Right cardiac atrium (tissue), 5 donors: ENCODE data around the gene GJD2. TPM values are rescaled to one million over a fixed set of nuclear protein-coding genes. Genes with fewer than 3 reads are reported as not detected.

Experiments
- ATAC-seq, 2 donors: fragments of 200-7000 bp; cut with Tn5 transposase; one replicate each; pipeline versions ENCODE4 v1.8.0 to v1.9.1; 2020; ENCODE audit warnings: moderate library complexity in 2 of 2, mild to moderate bottlenecking in 1 of 2
- DNase-seq, 3 donors: peaks; one replicate each; pipeline ENCODE4 v3.0.0-alpha.2; 2020
- H3K27ac ChIP-seq: one replicate; pipeline ENCODE4 v1.5.1; 2013; ENCODE audit warnings: mild to moderate bottlenecking, low read length, control low read depth, moderate library complexity
- H3K27me3 ChIP-seq: one replicate; pipeline ENCODE4 v1.6.1; 2013; ENCODE audit not compliant: control insufficient read depth, insufficient read depth
- H3K4me1 ChIP-seq: one replicate; pipeline ENCODE4 v1.6.1; 2013; ENCODE audit warnings: low read length; ENCODE audit not compliant: control insufficient read depth, insufficient read depth
- H3K4me3 ChIP-seq: one replicate; pipeline ENCODE4 v1.5.1; 2013; ENCODE audit warnings: low read length, control low read depth
- H3K9me3 ChIP-seq: one replicate; pipeline ENCODE4 v1.6.1; 2013; ENCODE audit warnings: low read length; ENCODE audit not compliant: control insufficient read depth
- WGBS: extraction: QIAGEN DNeasy Blood & Tissue Kit; methylation state at CpG from one replicate; pipeline ENCODE4 v1.1.7; 2013; 5-methylcytosine and 5-hydroxymethylcytosine counted together
- intact Hi-C, 4 donors: fragments of 100-400 bp; cut with DNase I; formaldehyde crosslinking; loops; one replicate each; pipeline versions ENCODE4 v1.11.0 to v1.14.0; 2022 to 2023
- long read RNA-seq, 4 donors: library from polyadenylated mRNA; unstranded; transcript quantifications; one replicate each; pipeline ENCODE4 v2.0.0, GENCODE V29; 2020 to 2021
- polyA plus RNA-seq: library from polyadenylated mRNA; stranded (reverse); fragments of 200-250 nt; gene quantifications from one replicate; pipeline ENCODE4 v1.2.3, GENCODE V29; 2013
- total RNA-seq, 4 donors: library from RNA; stranded (reverse); fragmentation: NEBNext Ultra II Directional; extraction: Animal tissue kit (Norgen Biotek cat#: 25700); gene quantifications; one replicate each; pipeline ENCODE4 v1.2.1, GENCODE V29; 2021
- donor health status: healthy with polysubstance abuse.
- donor health status: DM: no; HTN: yes; CAD: no.
- donor health status: DM: no; HTN: no; CAD: no.
- donor health status: DM: no; HTN: yes; CAD: no; lungs with severe emphysema.
- donor health status: DM: yes; HTN: yes; CAD: no.

The GJD2 gene
- total RNA-seq (10 to 100 TPM in 2 of 4 donors, 1 to 10 TPM in 2; 2.0 to 34.1 (median 14.0) TPM), polyA plus RNA-seq (7.4 TPM)
- long read RNA-seq, donor 1, partial matches to known transcripts: 0 of 1 reads
- long read RNA-seq, donor 1, other reads (novel, unspliced or antisense): 0 of 1 reads
- long read RNA-seq, donor 2: 0 reads
- long read RNA-seq, donor 3, partial matches to known transcripts: 0 of 4 reads
- long read RNA-seq, donor 3, other reads (novel, unspliced or antisense): 0 of 4 reads
- long read RNA-seq, donor 4, partial matches to known transcripts: 0 of 1 reads
- long read RNA-seq, donor 4, other reads (novel, unspliced or antisense): 1 of 1 reads

GRCh38 chr15:34754674-34755418 is at the start of gene GJD2:
GJD2 (minus strand) TSS chr15:34754998; CDS start chr15:34754488, 510 bp downstream.
- Histone ChIP-seq H3K9me3 (no peaks in the 10 kb centered on the region), H3K4me3 (peak within 1 kb of the TSS; percentile 26), H3K27me3 (no peaks in the 10 kb centered on the region), H3K4me1 (no peaks in the 10 kb centered on the region), H3K27ac (no peak within 1 kb of the TSS)
- ATAC-seq: peak; percentile 45 to 70
- peak in 2 of 3 donors; percentile 46 to 61 for DNase-seq
- intact Hi-C loops: no loop called here
- WGBS: under 1% methylated on average over 81 of the region's 81 CpGs

- Histone ChIP-seq H3K4me1 (peaks cover 7% of the 10 kb centered on the region), H3K9me3 (no peaks in the 10 kb centered on the region), H3K27ac (no peak overlapping the region), H3K4me3 (no peak overlapping the region), H3K27me3 (peaks cover 2% of the 10 kb centered on the region)
- 60% methylated on average over 2 of the region's 2 CpGs for WGBS
- DNase-seq: no peak
- ATAC-seq: no peak
- intact Hi-C loops: no loop called here
Observed at GRCh38 chr15:34804113-34804512, 49.3 kb upstream of the GJD2 start.

- DNase-seq: no peak
- no peak overlapping the region for H3K27ac ChIP-seq
- no peak for ATAC-seq
- H3K4me1 ChIP-seq: peaks cover 7% of the 10 kb centered on the region
- H3K9me3 ChIP-seq: no peaks in the 10 kb centered on the region
- H3K27me3 ChIP-seq: peaks cover 2% of the 10 kb centered on the region
- intact Hi-C loops: no loop called here
- 70% methylated on average over 7 of the region's 7 CpGs for WGBS
- H3K4me3 ChIP-seq: no peak overlapping the region
Observed at GRCh38 chr15:34802803-34803750, 48.3 kb upstream of the GJD2 start.

- 78% methylated on average over 1 of the region's 1 CpG for WGBS
- intact Hi-C loops: no loop called here
- H3K27me3 ChIP-seq: peaks cover 2% of the 10 kb centered on the region
Observed at GRCh38 chr15:34802371-34802770, 47.6 kb upstream of the GJD2 start.

GRCh38 chr15:34799149-34800101 is 44.6 kb upstream of the GJD2 start:
- Histone ChIP-seq H3K4me3 (no peak overlapping the region), H3K9me3 (no peaks in the 10 kb centered on the region), H3K4me1 (peaks cover 7% of the 10 kb centered on the region), H3K27me3 (peaks cover 2% of the 10 kb centered on the region), H3K27ac (peak overlapping the region; percentile 89)
- ATAC-seq (peak; percentile 20 to 49), DNase-seq (peak; percentile 73 to 92 (median 89))
- 19% methylated on average over 16 of the region's 16 CpGs for WGBS
- intact Hi-C loops: loop anchor here in 1 of 4 donors (10.0 kb wide), 1 partner anchor 105 kb away; no protein-coding TSS in a partner anchor

More at GRCh38 chr15:34802371-34802770, 47.6 kb upstream of the GJD2 start:
- Histone ChIP-seq H3K9me3 (no peaks in the 10 kb centered on the region), H3K4me1 (peaks cover 7% of the 10 kb centered on the region), H3K27ac (no peak overlapping the region), H3K4me3 (no peak overlapping the region)
- no peak for DNase-seq
- no peak for ATAC-seq

GRCh38 chr15:34796847-34797435 is 42.1 kb upstream of the GJD2 start:
- ATAC-seq (peak; percentile 39 to 42), DNase-seq (peak; percentile 15 to 55 (median 35))
- H3K27ac ChIP-seq: peak overlapping the region; percentile 92
- WGBS: 20% methylated on average over 5 of the region's 5 CpGs
- H3K4me1 ChIP-seq: peaks cover 7% of the 10 kb centered on the region
- no peak overlapping the region for H3K4me3 ChIP-seq
- intact Hi-C loops: loop anchor here in 1 of 4 donors (10.0 kb wide), 1 partner anchor 108 kb away; no protein-coding TSS in a partner anchor
- H3K27me3 ChIP-seq: no peaks in the 10 kb centered on the region
- H3K9me3 ChIP-seq: no peaks in the 10 kb centered on the region

- Histone ChIP-seq H3K4me1 (peaks cover 7% of the 10 kb centered on the region), H3K27me3 (no peaks in the 10 kb centered on the region), H3K27ac (peak within 1 kb of the TSS; percentile 96), H3K9me3 (no peaks in the 10 kb centered on the region), H3K4me3 (peak within 1 kb of the TSS; percentile 45)
- peak; percentile 59 to 67 for ATAC-seq
- WGBS: 6% methylated on average over 44 of the region's 44 CpGs
- intact Hi-C loops: loop anchor here in 1 of 4 donors (10.0 kb wide), 1 partner anchor 109 kb away; no protein-coding TSS in a partner anchor
- peak; percentile 66 to 88 (median 87) for DNase-seq
Observed at GRCh38 chr15:34795267-34796081, 40.7 kb upstream of the GJD2 start, which contains the start of gene ACTC1. ACTC1 (minus strand) TSS chr15:34795549; CDS start chr15:34794808, 741 bp downstream.

- peak in 2 of 3 donors; percentile 22 to 56 for DNase-seq
- peak overlapping the region; percentile 85 for H3K27ac ChIP-seq
- intact Hi-C loops: loop anchor here in 2 of 4 donors (5.0 to 10.0 kb wide), 2 partner anchors 72 to 110 kb away; no protein-coding TSS in a partner anchor
- 18% methylated on average over 33 of the region's 33 CpGs for WGBS
- H3K27me3 ChIP-seq: no peaks in the 10 kb centered on the region
- H3K9me3 ChIP-seq: no peaks in the 10 kb centered on the region
- peaks cover 4% of the 10 kb centered on the region for H3K4me1 ChIP-seq
- ATAC-seq: no peak
- H3K4me3 ChIP-seq: peak overlapping the region; percentile 45
Observed at GRCh38 chr15:34794590-34795206, 39.9 kb upstream of the GJD2 start.
